HL-60 (cell line): ENCODE measurements around the gene CSGALNACT2.

Experiments
- CTCF ChIP-seq: IDR thresholded peaks from one replicate; pipeline ENCODE4 v1.5.1; 2011; ENCODE audit warnings: low read length, control low read depth, inconsistent platforms; ENCODE audit not compliant: insufficient read depth
- POLR2AphosphoS5 ChIP-seq: IDR thresholded peaks from 2 replicates; pipeline ENCODE4 v1.6.1; 2012; ENCODE audit warnings: low read depth
- SPI1 ChIP-seq: IDR thresholded peaks from 2 replicates; pipeline ENCODE4 v1.6.1; 2012; ENCODE audit warnings: low read depth, mild to moderate bottlenecking, borderline replicate concordance

GRCh38 chr10:43113201-43114087 is 24.8 kb upstream of the CSGALNACT2 start:
- TF ChIP-seq POLR2AphosphoS5 (no peak), SPI1 (no peak), CTCF (no peak)
